Stimulated activated CD4-positive, alpha-beta T cell treated with anti-CD3 and anti-CD28 coated beads, Interleukin-4, amount 100 ng/mL, for 48 hours (primary cell): ENCODE results near the gene IFNW1.

Source experiments
- DNase-seq, 2 donors: peaks; one replicate each; pipeline ENCODE4 v3.0.0-alpha.2; 2020; ENCODE audit warnings: low read depth in 2 of 2

IFNW1 gene

DNA sequence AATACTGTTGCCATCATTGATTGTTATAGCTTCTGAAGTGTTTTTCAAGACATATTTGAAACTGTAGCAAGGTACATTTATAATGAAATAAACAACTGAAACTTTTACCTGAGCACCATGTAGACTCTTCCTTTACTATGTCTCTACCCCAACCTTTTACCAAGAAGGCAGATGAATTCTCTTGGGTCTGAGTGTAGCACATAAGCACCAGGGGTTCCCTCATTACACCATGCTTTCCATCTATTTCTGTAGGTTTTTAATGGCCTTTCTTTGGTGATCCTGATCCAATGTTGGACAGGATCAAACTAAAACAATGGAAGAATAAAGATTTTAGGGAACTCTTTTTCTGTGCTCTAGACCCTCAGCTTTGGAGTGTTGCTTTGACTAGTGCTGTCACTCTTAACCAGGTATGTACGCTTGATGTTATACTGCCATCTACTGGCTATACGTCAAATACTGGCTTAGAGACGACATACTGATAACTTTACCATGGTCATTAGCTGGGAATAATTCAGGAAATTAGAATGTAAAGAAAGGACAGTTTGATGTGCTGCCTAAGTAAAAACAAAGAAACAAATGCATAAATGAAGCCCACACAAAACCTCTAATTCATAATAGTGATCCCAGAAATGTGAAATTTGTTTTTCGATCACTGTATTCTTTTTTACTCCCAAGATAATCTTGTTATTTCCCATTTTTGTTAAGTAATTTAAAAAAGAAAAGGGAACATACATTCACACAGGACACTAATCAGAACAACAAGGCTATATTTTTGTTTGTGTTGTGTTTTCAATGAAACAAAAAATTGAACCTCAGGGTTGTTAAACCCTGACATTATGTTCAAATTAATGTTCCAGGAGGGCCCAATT is 30.7 kb downstream of the IFNW1 start:
- DNase-seq = no peak

DNA sequence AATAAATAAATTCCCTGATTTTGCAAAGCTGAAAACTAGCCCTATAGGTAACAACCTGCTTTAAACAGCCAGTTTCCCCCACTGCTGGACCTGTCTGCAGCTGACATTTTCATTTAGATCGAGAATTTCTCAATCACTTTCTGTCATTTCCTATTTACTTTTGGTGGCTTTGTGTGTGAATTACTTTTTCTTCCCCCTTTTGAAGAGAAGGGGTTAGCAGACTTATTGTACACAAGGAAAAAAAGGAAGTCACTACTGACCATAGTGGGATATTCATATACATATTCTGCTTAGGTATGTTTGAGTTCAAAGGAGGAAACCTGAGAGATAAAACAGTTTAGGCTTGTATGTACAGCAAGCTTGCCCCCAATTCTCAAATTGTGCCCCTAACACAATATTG is 36.8 kb downstream of the IFNW1 start:
- no peak for DNase-seq

DNA sequence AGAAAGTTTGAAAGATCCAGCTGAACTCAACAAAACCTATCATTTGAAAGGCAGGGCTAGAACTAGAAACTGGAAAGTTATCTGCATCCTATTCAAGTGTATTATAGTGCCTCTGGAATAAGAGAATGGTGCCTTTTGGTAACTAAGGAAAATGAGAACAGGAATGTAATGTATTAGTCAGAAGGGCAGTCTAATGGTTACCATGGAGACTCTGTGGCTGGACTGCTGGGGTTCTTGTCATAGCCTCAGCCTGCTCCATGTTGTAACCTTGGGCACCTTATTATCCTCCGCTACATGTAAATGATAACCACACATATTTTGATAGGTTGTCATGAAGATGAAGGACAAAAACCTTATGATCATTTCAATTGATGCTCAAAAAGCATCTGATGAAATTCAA is 39.3 kb downstream of the IFNW1 start:
- no peak for DNase-seq

DNA sequence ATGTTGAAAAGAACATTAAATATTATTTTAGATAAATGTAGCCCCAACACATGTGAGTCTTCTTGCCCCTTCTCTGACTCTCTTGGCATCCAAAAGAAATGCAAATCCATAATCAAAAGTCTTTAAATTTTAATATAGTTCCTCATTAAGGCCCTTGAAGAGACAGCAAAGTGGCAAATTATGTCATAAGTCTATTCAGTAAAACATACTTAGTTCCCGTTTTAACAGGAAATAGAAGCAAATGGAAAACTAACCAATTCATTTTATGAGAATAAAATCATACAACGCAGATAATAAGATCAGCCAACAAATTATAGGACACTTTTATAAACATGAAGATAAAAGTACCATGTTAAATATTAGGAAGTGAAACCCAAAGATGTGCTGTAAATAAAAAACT is 43.8 kb downstream of the IFNW1 start:
- DNase-seq = no peak

DNA sequence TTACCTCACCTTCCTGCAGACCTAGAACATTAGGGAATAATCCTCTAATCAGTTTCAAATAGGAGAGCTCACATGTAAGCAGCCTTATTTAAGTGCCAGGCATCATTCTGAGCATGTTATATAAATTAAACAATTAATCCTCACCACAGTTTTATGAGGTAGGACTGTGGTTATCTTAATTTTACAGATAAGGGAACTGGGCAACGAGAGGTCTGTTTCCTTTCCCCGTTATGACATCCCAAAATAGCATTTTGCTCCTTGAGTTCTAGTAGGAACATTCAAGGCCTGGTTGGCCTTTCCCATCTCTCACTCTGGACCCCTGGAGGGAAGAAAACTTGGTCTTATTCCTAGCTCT is 44.8 kb downstream of the IFNW1 start:
- no peak for DNase-seq

DNA sequence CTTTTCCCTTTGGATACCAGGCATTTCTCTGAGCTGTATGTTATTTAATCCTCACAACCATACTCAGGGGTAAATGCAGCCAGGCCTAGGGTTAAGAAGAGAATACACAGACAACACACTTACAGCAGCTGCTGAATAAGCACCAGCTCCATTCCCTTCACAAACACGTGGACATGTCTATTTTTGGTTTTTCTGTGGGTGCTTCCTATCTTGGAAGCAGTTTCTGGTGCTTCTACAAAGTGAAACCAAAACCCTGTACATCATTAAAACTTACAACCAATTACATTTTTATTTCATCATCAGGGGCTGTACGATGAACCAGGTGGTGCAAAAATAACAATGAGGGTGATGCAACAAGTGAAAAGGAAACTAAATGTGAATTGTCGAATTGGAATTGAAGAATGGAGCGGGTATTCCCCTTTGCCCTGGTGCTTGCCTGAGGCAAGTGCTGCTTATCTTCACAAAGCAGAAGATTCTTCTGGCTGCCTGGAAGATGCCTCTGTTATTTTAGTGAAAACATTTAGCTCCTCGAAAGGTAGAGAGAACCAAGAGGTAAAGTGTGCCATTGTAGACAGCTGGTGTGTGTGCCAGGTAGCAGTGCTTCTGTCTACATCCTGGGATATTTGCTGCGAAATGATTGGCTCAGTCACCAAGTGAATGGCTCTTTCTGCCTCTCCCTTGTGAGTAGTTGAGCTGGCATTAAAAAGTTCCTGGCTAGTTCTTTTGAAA is 45.3 kb downstream of the IFNW1 start:
- peak in 1 of 2 donors; percentile 2 for DNase-seq

DNA sequence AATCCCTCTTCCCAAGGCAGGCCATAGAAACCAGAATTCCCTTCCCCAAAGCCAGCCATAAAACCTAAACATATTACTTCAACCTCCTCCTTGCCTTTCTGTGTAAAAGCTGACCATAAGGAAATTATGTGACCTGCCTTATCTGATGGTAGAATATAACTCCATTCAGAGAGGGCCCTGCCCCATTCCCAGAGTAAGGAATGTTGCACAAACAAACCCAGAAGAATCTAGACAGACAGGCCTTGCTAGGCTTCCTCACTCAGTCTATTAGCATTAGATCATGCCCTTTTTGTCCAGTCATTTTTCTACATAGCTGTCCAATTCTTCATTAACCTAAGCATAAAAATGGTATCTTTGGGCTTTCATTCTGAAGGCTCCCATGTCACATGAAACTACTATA is 46.1 kb downstream of the IFNW1 start:
- DNase-seq = no peak
